HG03571 (cell line): ENCODE measurements around the gene IGFALS.
"Not testable (repeated sequence)": the region's sequence is repeated elsewhere in the genome, so short reads cannot be mapped to it uniquely, and the experiment has no call there.

Experiments
- ATAC-seq: cut with Tn5 transposase; IDR thresholded peaks from one replicate; pipeline ENCODE4 v1.9.1; 2021; ENCODE audit not compliant: unreplicated experiment

Gene IGFALS

DNA sequence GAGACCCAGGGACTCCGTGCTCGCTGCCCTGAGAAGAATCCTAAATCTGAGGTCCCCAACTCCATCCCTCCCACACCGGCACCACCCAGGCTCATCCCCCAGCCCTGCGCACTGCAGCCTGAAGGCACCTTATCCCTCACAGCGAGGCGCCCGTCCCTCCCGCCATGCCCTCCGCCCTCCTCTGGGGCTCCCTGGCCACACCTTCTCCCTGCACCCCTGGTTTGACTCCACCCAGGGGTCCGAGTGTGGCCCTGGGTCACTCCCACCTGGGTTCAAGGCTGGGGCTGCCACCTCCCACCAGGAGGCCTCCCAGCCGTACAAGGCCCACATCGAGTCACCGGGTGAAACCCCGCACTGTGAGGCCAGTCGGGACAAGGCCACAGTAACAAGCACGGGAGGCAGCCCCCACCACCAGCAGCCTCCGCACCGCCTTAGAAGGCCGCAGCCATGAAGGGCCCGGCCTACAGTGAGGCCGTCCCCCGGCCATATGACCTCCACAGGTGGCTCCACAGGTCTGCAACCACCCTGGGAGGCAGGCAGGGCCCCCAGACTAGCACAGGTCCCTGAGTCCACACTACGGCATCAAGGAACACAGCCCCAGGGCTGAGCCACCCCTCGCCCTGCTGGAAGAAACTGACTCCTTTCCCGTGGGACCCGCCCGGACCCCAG is 24.8 kb upstream of the IGFALS start:
- no peak for ATAC-seq

DNA sequence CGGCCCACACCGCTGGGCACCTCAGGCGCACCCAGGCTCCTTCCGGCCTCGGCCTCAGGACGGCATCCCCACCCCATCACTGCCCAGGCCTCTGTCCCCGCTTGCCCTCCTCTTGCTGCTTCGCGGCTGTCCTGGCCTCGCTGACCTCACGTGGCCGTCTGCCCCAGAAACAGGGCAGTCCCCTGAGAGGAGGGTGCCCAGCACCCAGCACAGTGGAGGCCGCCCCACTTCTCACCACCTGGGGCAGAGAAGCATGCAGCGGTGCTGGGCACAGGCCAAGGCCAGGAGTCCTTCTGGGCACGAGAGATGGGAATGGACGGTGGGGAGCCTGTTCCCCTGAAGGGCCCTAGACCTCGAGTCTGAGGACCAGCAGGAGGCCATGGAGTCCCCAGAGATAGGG is 24.2 kb upstream of the IGFALS start:
- ATAC-seq: no peak

DNA sequence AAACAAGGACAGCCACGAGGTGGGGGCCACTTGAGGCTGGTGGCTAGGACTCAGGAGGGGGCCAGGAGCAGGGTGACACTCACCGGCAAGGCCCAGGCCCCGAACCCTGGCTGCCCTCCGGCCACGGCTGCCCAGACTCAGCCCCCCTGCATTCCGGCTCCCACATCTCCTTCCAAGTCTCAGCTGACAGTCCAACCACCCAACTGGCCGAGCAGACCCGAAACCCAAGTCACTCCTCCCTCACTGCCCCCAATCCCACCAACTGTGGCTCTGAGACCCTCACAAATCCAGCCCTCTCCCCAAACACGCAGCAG is 23.7 kb upstream of the IGFALS start:
- no peak for ATAC-seq

- ATAC-seq: no peak
These were observed 23.1 kb upstream of the IGFALS start for GRCh38 chr16:1816396-1817275.

DNA sequence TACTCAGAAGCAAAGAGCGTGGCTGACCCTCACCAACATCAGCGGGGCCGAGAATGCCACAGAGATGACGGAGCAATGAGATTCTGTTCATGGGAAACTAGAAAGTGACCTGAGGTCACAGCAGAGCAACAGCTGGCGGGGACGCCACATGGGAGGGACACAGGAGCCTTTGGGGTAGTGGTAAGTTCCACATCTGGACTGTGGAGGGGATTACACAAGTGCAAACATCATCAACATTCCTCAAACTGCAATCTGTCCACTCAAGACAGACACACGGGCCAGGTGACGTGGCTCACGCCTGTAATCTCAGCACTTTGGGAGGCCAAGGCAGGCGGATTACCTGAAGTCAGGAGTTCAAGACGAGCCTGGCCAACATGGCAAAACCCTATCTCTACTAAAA is 22.0 kb upstream of the IGFALS start:
- no peak for ATAC-seq

GRCh38 chr16:1812732-1813163 is 19.2 kb upstream of the IGFALS start:
- no peak for ATAC-seq

- no peak for ATAC-seq
These were observed 17.0 kb upstream of the IGFALS start for GRCh38 chr16:1810536-1810935.

DNA sequence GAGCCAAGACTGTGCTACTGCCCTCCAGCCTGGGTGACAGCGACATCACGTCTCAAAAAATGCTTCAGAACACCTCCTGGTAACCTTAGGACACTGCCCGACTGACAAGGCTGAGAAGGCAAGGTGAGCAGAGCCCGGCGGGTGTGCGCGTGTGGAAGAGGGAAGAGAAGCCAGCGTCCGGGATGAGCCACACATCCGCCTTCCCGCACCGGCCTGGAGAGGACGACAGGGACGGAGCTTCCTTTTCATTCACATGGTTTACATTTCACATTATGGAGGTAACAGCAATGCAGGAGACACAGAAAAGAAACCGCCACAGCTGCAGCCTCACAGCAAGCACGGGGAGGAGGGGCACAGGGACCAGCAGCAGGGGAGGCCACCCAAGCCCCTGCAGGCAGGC is 16.6 kb upstream of the IGFALS start:
- ATAC-seq: no peak

- no peak for ATAC-seq
These were observed 15.8 kb upstream of the IGFALS start for GRCh38 chr16:1809281-1809801.

GRCh38 chr16:1808691-1809090 is 15.2 kb upstream of the IGFALS start:
- ATAC-seq: no peak

GRCh38 chr16:1807626-1808025 is 14.1 kb upstream of the IGFALS start:
- ATAC-seq: no peak

- no peak for ATAC-seq
These were observed 7.2 kb upstream of the IGFALS start for GRCh38 chr16:1800701-1801100.

- ATAC-seq: not testable (repeated sequence)
These were observed 5.8 kb upstream of the IGFALS start for GRCh38 chr16:1799263-1799662.

DNA sequence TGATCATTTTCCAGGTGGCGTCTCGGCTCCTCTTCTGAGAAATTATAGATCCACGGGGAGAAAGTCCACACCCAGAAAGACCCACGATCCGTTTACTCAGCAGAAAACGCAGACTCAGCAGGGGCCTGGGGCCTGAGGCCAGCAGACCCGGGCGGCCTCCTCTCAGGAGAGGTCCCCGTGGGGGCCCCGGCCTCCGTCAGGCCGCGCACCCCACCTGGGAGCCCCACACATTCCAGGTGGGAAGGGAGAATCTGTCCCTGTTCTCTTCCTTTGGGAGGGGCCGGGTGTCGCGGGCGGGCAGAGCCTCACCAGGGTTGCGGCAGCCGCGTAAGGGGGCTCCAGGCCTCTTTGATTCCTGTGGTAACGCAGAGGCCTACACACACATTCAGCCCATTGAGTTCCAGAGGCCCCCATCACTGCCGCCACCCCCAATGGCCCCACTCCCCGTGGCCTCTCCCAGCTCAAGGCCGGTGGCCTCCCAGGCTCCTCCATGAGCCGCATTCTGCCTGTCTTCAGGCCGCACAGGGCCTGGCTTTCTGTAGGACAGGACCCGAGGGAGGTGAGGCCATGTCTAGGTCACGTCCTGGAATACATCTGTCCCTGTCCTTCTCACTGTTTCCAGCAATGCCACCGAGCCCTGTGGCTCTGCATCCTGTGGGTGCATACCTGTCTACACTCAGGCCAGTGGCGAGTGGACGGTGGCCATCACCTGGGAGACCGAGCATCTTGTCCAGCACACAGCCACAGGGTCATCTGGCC is 1.6 kb upstream of the IGFALS start:
- no peak for ATAC-seq

GRCh38 chr16:1794221-1794871 is 841 bp upstream of the IGFALS start:
- no peak for ATAC-seq

- ATAC-seq: no peak
These were observed 498 bp downstream of the IGFALS start for GRCh38 chr16:1792836-1793577.

- ATAC-seq: no peak
These were observed 1.3 kb downstream of the IGFALS start for GRCh38 chr16:1791943-1792812.

- ATAC-seq: no peak
These were observed 2.1 kb downstream of the IGFALS start for GRCh38 chr16:1791256-1791942.
